Endodermal cell (in vitro differentiated cells): ENCODE results near the gene PLSCR3. TPM values are rescaled to one million over a fixed set of nuclear protein-coding genes. Genes with fewer than 3 reads are reported as not detected.

Experiments used
- DNase-seq: peaks from one replicate; pipeline ENCODE4 v3.0.0-alpha.2; 2017
- H3K27ac ChIP-seq: 2 replicates; pipeline ENCODE4 v1.5.1; 2013; ENCODE audit warnings: mild to moderate bottlenecking, low read depth, low read length, moderate library complexity
- H3K27me3 ChIP-seq: 2 replicates; pipeline ENCODE4 v1.6.1; 2013; ENCODE audit warnings: mild to moderate bottlenecking, low read length, moderate library complexity; ENCODE audit not compliant: insufficient read depth, control insufficient read depth, poor library complexity, severe bottlenecking
- H3K36me3 ChIP-seq: 2 replicates; pipeline ENCODE4 v1.7.0; 2013; ENCODE audit warnings: mild to moderate bottlenecking, low read length, moderate library complexity; ENCODE audit not compliant: control insufficient read depth, insufficient read depth
- H3K4me1 ChIP-seq: one replicate; pipeline ENCODE4 v1.7.0; 2013; ENCODE audit warnings: low read length; ENCODE audit not compliant: control insufficient read depth, insufficient read depth
- H3K4me3 ChIP-seq: 2 replicates; pipeline ENCODE4 v1.5.1; 2013; ENCODE audit warnings: mild to moderate bottlenecking, low read length, moderate library complexity
- H3K9ac ChIP-seq: 2 replicates; pipeline ENCODE4 v1.6.1; 2013; ENCODE audit warnings: mild to moderate bottlenecking, low read length, moderate library complexity; ENCODE audit not compliant: poor library complexity, severe bottlenecking; ENCODE audit errors: extremely low read depth
- H3K9me3 ChIP-seq: 2 replicates; pipeline ENCODE4 v1.6.1; 2013; ENCODE audit warnings: mild to moderate bottlenecking, low read length, moderate library complexity; ENCODE audit not compliant: control insufficient read depth
- H3K27ac Mint-ChIP-seq: 2 replicates; pipeline ENCODE4 v1.8.0; 2020; ENCODE audit warnings: mixed read lengths
- H3K27me3 Mint-ChIP-seq: 2 replicates; pipeline ENCODE4 v1.8.0; 2021; ENCODE audit warnings: mild to moderate bottlenecking, mixed read lengths; ENCODE audit not compliant: insufficient read depth
- H3K36me3 Mint-ChIP-seq: 2 replicates; pipeline ENCODE4 v1.8.0; 2020; ENCODE audit warnings: low read depth, mixed read lengths
- H3K4me1 Mint-ChIP-seq: 2 replicates; pipeline ENCODE4 v1.8.0; 2020; ENCODE audit warnings: mixed read lengths
- H3K4me3 Mint-ChIP-seq: 2 replicates; pipeline ENCODE4 v1.8.0; 2020; ENCODE audit warnings: mild to moderate bottlenecking, moderate library complexity, mixed read lengths
- H3K9me3 Mint-ChIP-seq: 2 replicates; pipeline ENCODE4 v1.8.0; 2020; ENCODE audit warnings: mild to moderate bottlenecking, mixed read lengths
- WGBS, 2 experiments: methylation state at CpG; one replicate each; pipeline versions ENCODE4 v1.1.5 to v1.1.7; 2013; ENCODE audit warnings: missing lambda C conversion rate in 2 of 2, mixed read lengths in 1 of 2; ENCODE audit not compliant: insufficient coverage in 1 of 2, insufficient read length in 1 of 2; 5-methylcytosine and 5-hydroxymethylcytosine counted together
- total RNA-seq, 2 donors: library from RNA; stranded (reverse); fragmentation: NEBNext Ultra II Directional in 1 of 2; extraction: Animal tissue kit (Norgen Biotek cat#: 25700) in 1 of 2; gene quantifications; 2 replicates in 1 of 2; 3 replicates in 1 of 2; pipeline ENCODE4 v1.2.1, GENCODE V29; 2021
- TF ChIP-seq, protein P1 (sequence below): fragments of 200-600 bp; sonication (generic); conservative IDR thresholded peaks from 2 replicates; pipeline ENCODE4 v1.5.0; 2021; ENCODE audit warnings: antibody characterized with exemption, mild to moderate bottlenecking

PLSCR3 gene
- total RNA-seq, 2 donors from 2014 or later = 21.0 to 26.2 TPM

DNA sequence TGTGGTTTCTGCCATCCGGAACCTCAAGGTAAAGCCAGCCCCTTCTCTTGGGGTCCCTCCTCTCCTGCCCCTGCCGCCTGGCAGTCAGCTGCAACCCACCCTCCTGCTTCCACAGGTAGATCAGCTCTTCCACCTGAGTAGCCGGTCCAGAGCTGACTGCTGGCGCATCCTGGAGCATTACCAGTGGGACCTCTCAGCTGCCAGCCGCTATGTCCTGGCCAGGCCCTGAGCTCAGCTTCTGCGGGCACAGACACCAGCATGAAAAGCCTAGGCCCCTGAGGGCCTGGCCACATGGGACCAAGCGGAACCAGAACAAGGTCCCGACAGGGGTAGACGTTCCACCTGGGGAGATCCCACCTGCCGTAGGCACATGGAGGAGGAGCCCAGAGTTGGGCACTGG lies 5.5 kb downstream of the PLSCR3 start:
- Histone ChIP-seq H3K4me3 (no peak overlapping the region), H3K36me3 (peaks cover 27% of the 10 kb centered on the region), H3K27me3 (no peaks in the 10 kb centered on the region), H3K4me1 (peaks cover 3% of the 10 kb centered on the region), H3K9me3 (no peaks in the 10 kb centered on the region), H3K9ac (no peak overlapping the region), H3K27ac (no peak overlapping the region)
- peak; percentile 44 for DNase-seq
- H3K4me1 Mint-ChIP-seq = no peaks in the 10 kb centered on the region
- TF ChIP-seq, protein P1, sequence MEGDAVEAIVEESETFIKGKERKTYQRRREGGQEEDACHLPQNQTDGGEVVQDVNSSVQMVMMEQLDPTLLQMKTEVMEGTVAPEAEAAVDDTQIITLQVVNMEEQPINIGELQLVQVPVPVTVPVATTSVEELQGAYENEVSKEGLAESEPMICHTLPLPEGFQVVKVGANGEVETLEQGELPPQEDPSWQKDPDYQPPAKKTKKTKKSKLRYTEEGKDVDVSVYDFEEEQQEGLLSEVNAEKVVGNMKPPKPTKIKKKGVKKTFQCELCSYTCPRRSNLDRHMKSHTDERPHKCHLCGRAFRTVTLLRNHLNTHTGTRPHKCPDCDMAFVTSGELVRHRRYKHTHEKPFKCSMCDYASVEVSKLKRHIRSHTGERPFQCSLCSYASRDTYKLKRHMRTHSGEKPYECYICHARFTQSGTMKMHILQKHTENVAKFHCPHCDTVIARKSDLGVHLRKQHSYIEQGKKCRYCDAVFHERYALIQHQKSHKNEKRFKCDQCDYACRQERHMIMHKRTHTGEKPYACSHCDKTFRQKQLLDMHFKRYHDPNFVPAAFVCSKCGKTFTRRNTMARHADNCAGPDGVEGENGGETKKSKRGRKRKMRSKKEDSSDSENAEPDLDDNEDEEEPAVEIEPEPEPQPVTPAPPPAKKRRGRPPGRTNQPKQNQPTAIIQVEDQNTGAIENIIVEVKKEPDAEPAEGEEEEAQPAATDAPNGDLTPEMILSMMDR = no peak
- H3K4me3 Mint-ChIP-seq = no peak overlapping the region
- H3K27ac Mint-ChIP-seq = no peak overlapping the region
- 96 to 97% methylated on average over 6 to 10 of the region's 10 CpGs for WGBS, 2 experiments
- H3K9me3 Mint-ChIP-seq = no peaks in the 10 kb centered on the region
- peaks cover 6% of the 10 kb centered on the region for H3K27me3 Mint-ChIP-seq
- H3K36me3 Mint-ChIP-seq = peaks cover 34% of the 10 kb centered on the region

DNA sequence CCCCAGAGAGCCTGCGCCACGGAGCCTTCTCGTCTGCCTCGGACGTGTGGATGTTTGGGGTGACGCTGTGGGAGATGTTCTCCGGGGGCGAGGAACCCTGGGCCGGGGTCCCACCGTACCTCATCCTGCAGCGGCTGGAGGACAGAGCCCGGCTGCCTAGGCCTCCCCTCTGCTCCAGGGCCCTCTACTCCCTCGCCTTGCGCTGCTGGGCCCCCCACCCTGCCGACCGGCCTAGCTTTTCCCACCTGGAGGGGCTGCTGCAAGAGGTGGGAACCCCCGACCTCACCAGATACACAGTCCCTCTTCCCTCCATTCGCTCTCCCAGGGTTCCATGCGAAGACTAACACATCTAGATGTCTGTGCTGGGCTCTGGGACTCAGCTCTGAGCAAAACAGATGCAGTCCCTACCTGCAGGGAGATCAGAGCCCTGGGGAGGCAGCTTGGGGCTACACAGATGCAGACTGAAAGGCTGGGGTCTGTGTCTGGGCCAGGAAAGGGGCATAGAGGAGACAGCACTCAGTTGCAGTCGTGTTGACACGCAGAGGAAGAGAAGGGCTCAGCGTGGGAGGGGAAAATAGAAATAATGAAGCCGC lies 9.7 kb downstream of the PLSCR3 start:
- Histone ChIP-seq H3K36me3 (peaks cover 6% of the 10 kb centered on the region), H3K4me3 (no peak overlapping the region), H3K4me1 (peaks cover 4% of the 10 kb centered on the region), H3K9ac (no peak overlapping the region), H3K27me3 (peaks cover 38% of the 10 kb centered on the region), H3K27ac (no peak overlapping the region), H3K9me3 (peaks cover 3% of the 10 kb centered on the region)
- 76 to 90% methylated on average over 10 to 23 of the region's 23 CpGs for WGBS, 2 experiments
- Mint-ChIP-seq H3K4me3 (peak overlapping the region; percentile 41), H3K27me3 (peaks cover 39% of the 10 kb centered on the region), H3K4me1 (peaks cover 9% of the 10 kb centered on the region), H3K36me3 (peaks cover 28% of the 10 kb centered on the region), H3K9me3 (no peaks in the 10 kb centered on the region), H3K27ac (no peak overlapping the region)
- TF ChIP-seq, protein P1 = no peak
- DNase-seq = peak; percentile 62

DNA sequence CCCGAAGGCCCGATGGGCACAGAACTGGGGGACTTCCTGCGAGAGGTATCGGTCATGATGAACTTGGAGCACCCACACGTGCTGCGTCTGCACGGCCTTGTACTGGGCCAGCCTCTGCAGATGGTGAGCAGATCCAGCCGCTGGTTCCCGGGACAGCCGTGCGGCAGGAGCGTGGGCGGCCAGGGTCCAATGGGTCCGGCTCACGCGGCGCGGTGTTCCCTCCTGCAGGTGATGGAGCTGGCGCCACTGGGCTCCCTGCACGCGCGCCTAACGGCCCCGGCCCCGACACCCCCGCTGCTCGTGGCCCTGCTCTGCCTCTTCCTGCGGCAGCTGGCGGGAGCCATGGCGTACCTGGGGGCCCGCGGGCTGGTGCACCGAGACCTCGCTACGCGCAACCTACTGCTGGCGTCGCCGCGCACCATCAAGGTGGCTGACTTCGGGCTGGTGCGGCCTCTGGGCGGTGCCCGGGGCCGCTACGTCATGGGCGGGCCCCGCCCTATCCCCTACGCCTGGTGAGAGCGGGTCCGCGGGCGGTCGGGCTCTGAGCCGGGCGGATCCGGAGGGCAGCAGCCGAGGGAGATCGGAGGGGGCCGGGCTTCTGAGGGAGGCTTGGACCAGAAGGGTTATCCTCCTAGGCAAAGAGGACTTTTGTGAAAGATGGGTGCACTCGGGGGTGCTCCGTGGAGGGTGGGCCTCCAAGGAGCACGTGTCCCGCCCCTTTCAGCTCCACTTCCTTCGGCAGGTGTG lies 10.4 kb downstream of the PLSCR3 start:
- Histone ChIP-seq H3K36me3 (no peaks in the 10 kb centered on the region), H3K9ac (no peak overlapping the region), H3K27ac (no peak overlapping the region), H3K9me3 (peaks cover 9% of the 10 kb centered on the region), H3K4me3 (no peak overlapping the region), H3K4me1 (peaks cover 4% of the 10 kb centered on the region), H3K27me3 (peaks cover 39% of the 10 kb centered on the region)
- peak; percentile 96 for DNase-seq
- H3K9me3 Mint-ChIP-seq = peaks cover 5% of the 10 kb centered on the region
- 27 to 38% methylated on average over 30 to 65 of the region's 65 CpGs for WGBS, 2 experiments
- peaks cover 46% of the 10 kb centered on the region for H3K27me3 Mint-ChIP-seq
- peak overlapping the region; percentile 41 for H3K4me3 Mint-ChIP-seq
- H3K27ac Mint-ChIP-seq = no peak overlapping the region
- TF ChIP-seq, protein P1 = no peak
- peaks cover 9% of the 10 kb centered on the region for H3K4me1 Mint-ChIP-seq
- peaks cover 21% of the 10 kb centered on the region for H3K36me3 Mint-ChIP-seq
